ENCODE results near the gene IGSF11.

Gene IGSF11

GRCh38 chr3:118966700-118967099 is 67.9 kb downstream of the IGSF11 start:
- in situ Hi-C loops (cut with HindIII; ENCODE audit: low pct_ligation_motif_present, low pct_unique_long_range_greater_than_20kb, low sequenced_read_pairs), result no loop called here
- DNase-seq, result no peak

- DNase-seq, result no peak
- in situ Hi-C loops (cut with HindIII; ENCODE audit: low pct_ligation_motif_present, low pct_unique_long_range_greater_than_20kb, low sequenced_read_pairs), result no loop called here
These were observed 70.9 kb downstream of the IGSF11 start for GRCh38 chr3:118963711-118964110.

- in situ Hi-C loops (cut with HindIII; ENCODE audit: low pct_ligation_motif_present, low pct_unique_long_range_greater_than_20kb, low sequenced_read_pairs), result no loop called here
- DNase-seq, result no peak
These were observed 73.7 kb downstream of the IGSF11 start for GRCh38 chr3:118960876-118961450.

GRCh38 chr3:118955914-118956556 is 78.6 kb downstream of the IGSF11 start:
- in situ Hi-C loops (cut with HindIII; ENCODE audit: low pct_ligation_motif_present, low pct_unique_long_range_greater_than_20kb, low sequenced_read_pairs), result no loop called here
- no peak for DNase-seq

- no peak for DNase-seq
- in situ Hi-C loops (cut with HindIII; ENCODE audit: low pct_ligation_motif_present, low pct_unique_long_range_greater_than_20kb, low sequenced_read_pairs), result no loop called here
These were observed 83.6 kb downstream of the IGSF11 start for GRCh38 chr3:118951089-118951488.

GRCh38 chr3:118949113-118949760 is 85.4 kb downstream of the IGSF11 start:
- DNase-seq, result no peak
- in situ Hi-C loops (cut with HindIII; ENCODE audit: low pct_ligation_motif_present, low pct_unique_long_range_greater_than_20kb, low sequenced_read_pairs), result no loop called here

GRCh38 chr3:118948146-118948545 is 86.5 kb downstream of the IGSF11 start:
- no peak for DNase-seq
- in situ Hi-C loops (cut with HindIII; ENCODE audit: low pct_ligation_motif_present, low pct_unique_long_range_greater_than_20kb, low sequenced_read_pairs), result no loop called here

GRCh38 chr3:118946449-118946848 is 88.2 kb downstream of the IGSF11 start:
- DNase-seq, result no peak
- in situ Hi-C loops (cut with HindIII; ENCODE audit: low pct_ligation_motif_present, low pct_unique_long_range_greater_than_20kb, low sequenced_read_pairs), result no loop called here

- DNase-seq, result no peak
- in situ Hi-C loops (cut with HindIII; ENCODE audit: low pct_ligation_motif_present, low pct_unique_long_range_greater_than_20kb, low sequenced_read_pairs), result no loop called here
These were observed 88.8 kb downstream of the IGSF11 start for GRCh38 chr3:118945834-118946233.

- in situ Hi-C loops (cut with HindIII; ENCODE audit: low pct_ligation_motif_present, low pct_unique_long_range_greater_than_20kb, low sequenced_read_pairs), result no loop called here
- DNase-seq, result no peak
These were observed 91.0 kb downstream of the IGSF11 start for GRCh38 chr3:118943597-118943996.

- in situ Hi-C loops (cut with HindIII; ENCODE audit: low pct_ligation_motif_present, low pct_unique_long_range_greater_than_20kb, low sequenced_read_pairs), result no loop called here
- DNase-seq, result no peak
These were observed 92.0 kb downstream of the IGSF11 start for GRCh38 chr3:118942671-118943070.

- in situ Hi-C loops (cut with HindIII; ENCODE audit: low pct_ligation_motif_present, low pct_unique_long_range_greater_than_20kb, low sequenced_read_pairs), result no loop called here
These were observed 92.5 kb downstream of the IGSF11 start for GRCh38 chr3:118942195-118942594.

GRCh38 chr3:118941236-118941635 is 93.4 kb downstream of the IGSF11 start:
- in situ Hi-C loops (cut with HindIII; ENCODE audit: low pct_ligation_motif_present, low pct_unique_long_range_greater_than_20kb, low sequenced_read_pairs), result no loop called here
- DNase-seq, result no peak

More at GRCh38 chr3:118942195-118942594, 92.5 kb downstream of the IGSF11 start:
- no peak for DNase-seq

- in situ Hi-C loops (cut with HindIII; ENCODE audit: low pct_ligation_motif_present, low pct_unique_long_range_greater_than_20kb, low sequenced_read_pairs), result no loop called here
- no peak for DNase-seq
These were observed 96.3 kb downstream of the IGSF11 start for GRCh38 chr3:118938183-118938961.

- in situ Hi-C loops (cut with HindIII; ENCODE audit: low pct_ligation_motif_present, low pct_unique_long_range_greater_than_20kb, low sequenced_read_pairs), result no loop called here
- no peak for DNase-seq
These were observed 97.8 kb downstream of the IGSF11 start for GRCh38 chr3:118936811-118937210.

GRCh38 chr3:118932822-118933558 is 101.7 kb downstream of the IGSF11 start:
- in situ Hi-C loops (cut with HindIII; ENCODE audit: low pct_ligation_motif_present, low pct_unique_long_range_greater_than_20kb, low sequenced_read_pairs), result no loop called here
- DNase-seq, result no peak

GRCh38 chr3:118931996-118932395 is 102.7 kb downstream of the IGSF11 start:
- in situ Hi-C loops (cut with HindIII; ENCODE audit: low pct_ligation_motif_present, low pct_unique_long_range_greater_than_20kb, low sequenced_read_pairs), result no loop called here
- DNase-seq, result no peak

GRCh38 chr3:118927449-118927848 is 107.2 kb downstream of the IGSF11 start:
- DNase-seq, result no peak
- in situ Hi-C loops (cut with HindIII; ENCODE audit: low pct_ligation_motif_present, low pct_unique_long_range_greater_than_20kb, low sequenced_read_pairs), result no loop called here

- no peak for DNase-seq
- in situ Hi-C loops (cut with HindIII; ENCODE audit: low pct_ligation_motif_present, low pct_unique_long_range_greater_than_20kb, low sequenced_read_pairs), result no loop called here
These were observed 122.5 kb downstream of the IGSF11 start for GRCh38 chr3:118912188-118912587.
